Fibroblast of skin of scalp (primary cell): ENCODE data around the gene EFHD2. TPM values are rescaled to one million over a fixed set of nuclear protein-coding genes. Genes with fewer than 3 reads are reported as not detected.
A peak's percentile ranks its signal among the peaks of the same experiment; 100 is the strongest.
"Not testable (repeated sequence)": the region's sequence is repeated elsewhere in the genome, so short reads cannot be mapped to it uniquely, and the experiment has no call there.

Experiments
- DNase-seq: peaks from one replicate; pipeline ENCODE4 v3.0.0-alpha.2; 2013
- polyA plus RNA-seq, 2 experiments: library from polyadenylated mRNA; unstranded; fragments of 120-200 nt; gene quantifications; one replicate each; pipeline ENCODE4 v1.2.1, GENCODE V29; 2013; ENCODE audit not compliant: insufficient read length in 2 of 2

EFHD2 gene
- 21.7 TPM for polyA plus RNA-seq (2013, experiment 1 of 2; ENCODE audit: insufficient read length)
- polyA plus RNA-seq (2013, experiment 2 of 2; ENCODE audit: insufficient read length), result 20.8 TPM

DNA sequence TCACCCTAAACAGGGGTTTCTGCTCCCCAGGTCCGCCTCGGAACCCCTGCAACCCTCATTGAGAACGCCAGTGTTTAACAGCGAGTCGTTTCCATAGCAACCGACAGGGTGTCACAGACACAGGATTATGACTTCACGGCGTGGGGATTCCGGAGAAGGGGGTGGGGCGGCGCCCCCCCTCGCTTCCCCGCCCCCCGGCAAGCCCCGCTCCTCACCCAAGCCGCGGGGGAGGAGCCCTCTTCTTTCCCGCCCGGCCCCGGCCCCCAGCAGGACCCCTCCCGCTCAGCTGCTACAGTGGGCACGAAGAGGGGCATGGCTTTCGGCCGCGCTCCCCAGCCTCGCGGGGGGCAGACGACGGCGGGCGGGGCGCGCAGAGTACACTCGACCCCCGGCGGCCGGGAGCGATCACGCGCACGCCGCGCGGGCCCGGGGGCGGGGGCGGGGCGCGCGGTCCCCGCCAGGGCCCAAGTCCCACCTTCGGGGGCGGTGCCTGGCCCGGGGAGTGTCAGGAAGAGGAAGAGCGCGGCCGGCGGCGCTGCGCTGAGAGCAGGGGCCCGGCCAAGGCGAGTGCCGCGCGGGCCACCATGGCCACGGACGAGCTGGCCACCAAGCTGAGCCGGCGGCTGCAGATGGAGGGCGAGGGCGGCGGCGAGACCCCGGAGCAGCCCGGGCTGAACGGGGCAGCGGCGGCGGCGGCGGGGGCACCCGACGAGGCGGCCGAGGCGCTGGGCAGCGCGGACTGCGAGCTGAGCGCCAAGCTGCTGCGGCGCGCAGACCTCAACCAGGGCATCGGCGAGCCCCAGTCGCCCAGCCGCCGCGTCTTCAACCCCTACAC is at the start of gene EFHD2:
Gene EFHD2 (plus strand): TSS at position 501 of the 835 bp plus-strand sequence. CDS start 84 bp downstream, at position 585.
- peak; percentile 75 for DNase-seq

DNA sequence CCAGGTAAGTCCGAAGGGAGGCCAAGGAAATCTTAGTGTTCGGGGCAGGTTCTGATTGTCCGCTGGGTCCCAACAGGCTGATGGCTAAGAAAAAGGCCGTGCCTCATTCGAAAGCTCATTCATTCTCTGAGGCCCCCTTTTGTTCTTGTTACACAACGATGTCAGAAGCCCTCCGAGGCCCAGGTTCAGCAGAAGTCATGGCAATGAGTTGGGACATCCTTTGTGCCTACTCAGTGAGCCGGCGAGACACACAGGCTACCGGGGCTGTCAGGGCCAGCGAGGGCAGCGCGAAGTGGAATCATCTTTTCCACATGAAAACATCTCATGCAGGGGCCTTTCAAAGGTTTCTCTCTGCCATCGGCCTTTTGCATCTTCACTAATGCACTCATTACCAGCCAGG is 49.0 kb upstream of the EFHD2 start:
- DNase-seq, result no peak

DNA sequence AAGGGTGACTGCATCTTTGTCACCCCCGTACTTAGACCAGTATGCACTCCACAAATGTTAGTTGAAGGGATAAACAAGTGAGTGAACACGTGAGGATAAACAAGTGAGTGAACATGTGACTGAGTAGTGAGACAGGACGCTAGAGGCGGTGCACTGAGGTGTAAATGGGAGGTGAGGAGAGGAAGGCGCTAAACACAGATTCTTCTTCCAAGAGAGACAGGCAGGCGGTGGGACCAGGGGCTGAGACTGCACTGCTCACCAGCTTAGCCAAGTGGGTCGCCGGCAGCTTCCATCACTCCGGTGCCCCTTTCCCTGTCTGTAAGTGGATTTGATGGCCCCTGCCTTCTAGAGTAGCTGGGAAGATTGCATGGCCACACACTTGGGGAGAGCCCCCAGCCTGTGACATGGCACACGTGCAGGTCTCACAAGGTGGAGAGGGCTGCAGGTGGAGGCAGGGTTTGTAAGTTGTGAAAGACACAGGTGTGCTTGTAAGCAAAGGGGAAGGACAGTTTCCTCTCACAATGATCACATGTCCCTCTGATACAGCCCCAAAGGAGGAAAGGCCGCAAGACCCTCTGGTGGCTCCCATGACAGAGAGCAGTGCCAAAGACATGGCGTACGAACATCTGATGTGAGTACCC is 47.5 kb upstream of the EFHD2 start:
- DNase-seq, result no peak

GRCh38 chr1:15362737-15363128 is 47.0 kb upstream of the EFHD2 start:
- DNase-seq, result no peak

- no peak for DNase-seq
These were observed 44.9 kb upstream of the EFHD2 start for GRCh38 chr1:15364740-15365139.

- no peak for DNase-seq
These were observed 40.8 kb upstream of the EFHD2 start for GRCh38 chr1:15368888-15369287.

- DNase-seq, result no peak
These were observed 39.4 kb upstream of the EFHD2 start for GRCh38 chr1:15370268-15370667.

DNA sequence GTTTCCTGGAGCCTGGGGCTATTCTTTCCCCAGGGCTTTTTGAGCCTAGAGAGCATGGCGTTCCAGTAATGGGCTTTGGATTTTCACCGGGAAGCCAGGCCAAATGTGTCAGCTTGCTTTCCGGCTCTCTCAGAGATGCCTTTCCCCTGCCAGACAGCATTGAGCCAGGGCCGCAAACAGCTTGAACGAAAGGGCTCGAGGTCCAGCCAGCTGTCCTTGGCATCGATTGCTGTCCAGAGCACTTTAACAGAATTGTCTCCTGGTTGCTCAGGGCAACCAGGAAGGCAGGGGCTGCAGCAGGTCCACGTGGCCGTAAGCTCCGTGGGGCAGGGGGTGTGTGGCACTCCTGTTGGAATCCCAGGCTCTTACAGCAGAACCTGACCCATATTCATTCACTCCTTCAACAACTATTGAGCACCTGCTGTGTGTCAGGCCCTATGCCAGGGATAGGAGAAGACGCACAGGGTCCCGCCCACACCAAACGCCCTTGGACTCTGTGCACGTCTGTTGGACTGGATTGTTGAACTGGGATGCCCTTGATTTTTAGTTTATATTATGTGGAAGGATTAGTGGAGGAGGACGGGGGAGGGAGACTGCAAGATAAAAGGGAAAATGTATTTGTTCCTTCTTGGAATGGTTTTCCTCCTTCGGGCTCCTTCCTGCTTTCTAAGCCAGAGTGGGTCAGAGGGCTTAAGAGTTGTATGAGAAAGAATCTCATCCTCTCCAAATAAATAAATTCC is 38.7 kb upstream of the EFHD2 start:
- DNase-seq, result no peak

DNA sequence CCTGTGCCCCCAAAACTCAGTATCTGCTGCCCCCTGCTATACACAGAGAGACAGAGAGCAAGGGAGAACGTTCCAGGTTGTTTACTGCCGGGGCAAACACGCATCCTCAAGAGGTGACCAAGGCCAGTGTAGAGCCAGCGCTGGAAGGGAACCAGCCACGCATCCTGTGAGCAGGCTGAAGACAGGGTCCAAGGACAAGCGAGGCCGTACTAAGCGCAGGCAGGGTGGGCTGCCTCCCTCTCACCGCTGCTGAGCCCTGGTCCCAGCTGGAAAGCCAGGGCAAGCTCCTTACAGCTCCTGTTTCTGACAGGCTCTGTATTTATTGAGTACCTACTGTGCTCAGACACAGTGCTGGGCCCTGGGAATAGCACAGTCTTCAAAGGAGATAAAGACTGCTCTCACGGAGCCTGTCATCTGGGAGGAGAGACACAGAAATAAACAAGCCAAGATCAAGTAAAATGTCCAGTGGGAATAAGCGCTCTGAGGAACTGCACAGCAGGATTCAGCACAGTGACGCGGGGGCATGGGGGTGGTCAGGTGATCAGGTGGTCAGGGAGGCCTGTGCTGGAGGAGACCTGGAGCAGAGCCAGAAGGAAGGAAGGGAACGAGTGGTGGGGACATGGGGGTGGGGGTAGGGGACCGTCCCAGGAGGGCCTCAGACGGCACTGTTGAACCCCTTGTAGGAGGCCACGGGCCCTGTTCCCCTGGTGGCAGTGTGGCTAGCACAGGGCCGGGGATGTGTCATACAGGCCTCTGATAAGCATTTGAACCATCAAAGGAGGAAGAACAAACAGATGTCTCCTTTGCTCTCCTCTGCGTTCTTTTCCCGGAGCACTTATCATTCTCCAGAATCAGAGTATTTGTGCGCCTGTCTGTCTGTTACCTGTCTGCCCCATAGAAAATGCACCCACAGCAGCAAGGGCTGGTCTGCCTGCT is 37.8 kb upstream of the EFHD2 start:
- DNase-seq, result no peak

GRCh38 chr1:15378729-15379128 is 31.0 kb upstream of the EFHD2 start:
- no peak for DNase-seq

DNA sequence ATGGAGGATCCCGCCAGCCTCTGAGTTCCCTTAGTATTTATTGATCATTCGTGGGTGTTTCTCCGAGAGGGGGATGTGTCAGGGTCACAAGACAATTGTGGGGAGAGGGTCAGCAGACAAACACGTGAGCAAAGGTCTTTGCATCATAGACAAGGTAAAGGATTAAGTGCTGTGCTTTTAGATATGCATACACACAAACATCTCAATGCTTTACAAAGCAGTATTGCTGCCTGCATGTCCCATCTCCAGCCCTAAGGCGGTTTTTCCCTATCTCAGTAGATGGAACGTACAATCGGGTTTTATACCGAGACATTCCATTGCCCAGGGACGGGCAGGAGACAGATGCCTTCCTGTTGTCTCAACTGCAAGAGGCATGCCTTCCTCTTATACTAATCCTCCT is 30.5 kb upstream of the EFHD2 start:
- not testable (repeated sequence) for DNase-seq

DNA sequence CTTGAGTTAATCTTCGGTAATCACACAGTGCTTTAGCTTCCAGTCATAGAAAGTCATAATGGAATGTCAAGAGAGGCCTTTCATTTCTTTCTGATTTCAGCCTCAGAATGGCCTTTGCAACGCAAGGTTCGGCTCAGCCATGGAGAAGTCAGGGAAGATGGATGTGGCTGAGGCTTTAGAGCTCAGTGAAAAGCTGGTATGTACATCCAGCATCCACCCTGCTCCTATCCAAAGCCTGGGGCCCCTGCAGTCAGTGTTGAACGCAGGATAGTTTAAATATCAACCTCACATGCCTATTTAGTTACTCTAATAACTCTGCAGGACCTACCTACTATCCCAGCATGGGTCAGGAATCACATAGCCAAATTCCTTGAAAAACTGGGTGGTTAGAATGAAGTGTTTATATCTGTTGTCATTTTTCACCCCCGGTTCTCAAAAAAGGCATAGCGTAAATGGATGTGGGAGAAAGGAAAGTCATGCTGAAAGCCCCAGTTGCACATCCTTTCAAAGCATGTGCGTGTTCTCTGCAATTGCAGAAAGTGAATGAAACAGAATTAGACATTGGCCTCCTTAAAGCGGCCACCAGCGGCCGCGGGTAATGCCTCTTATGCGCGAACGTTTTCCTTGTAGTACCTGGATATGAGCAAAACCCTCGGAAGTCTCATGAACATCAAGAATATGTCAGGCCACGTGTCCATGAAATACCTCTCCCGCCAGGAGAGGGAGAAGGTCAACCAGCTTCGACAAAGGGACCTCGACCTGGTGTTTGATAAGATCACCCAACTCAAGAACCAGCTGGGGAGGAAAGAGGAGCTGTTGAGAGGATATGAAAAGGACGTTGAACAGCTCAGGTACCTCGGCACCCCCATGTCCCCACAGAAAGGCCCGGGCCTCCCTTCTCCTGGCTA is 28.8 kb upstream of the EFHD2 start:
- DNase-seq, result no peak

DNA sequence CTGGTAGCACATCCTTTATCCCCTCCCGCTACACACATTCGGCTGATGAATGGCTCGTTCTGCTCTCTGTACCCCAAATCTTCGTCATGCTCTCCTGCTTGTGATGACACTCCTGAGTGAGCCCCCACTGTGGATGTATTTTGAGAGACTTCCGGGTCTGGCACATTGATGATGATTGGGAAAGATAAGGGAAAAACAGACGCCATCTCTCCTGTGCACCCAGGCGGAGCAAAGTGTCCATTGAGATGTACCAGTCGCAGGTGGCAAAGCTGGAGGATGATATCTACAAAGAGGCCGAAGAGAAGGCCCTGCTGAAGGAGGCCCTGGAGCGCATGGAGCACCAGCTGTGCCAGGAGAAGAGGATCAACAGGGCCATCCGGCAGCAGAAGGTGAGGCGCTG is 27.9 kb upstream of the EFHD2 start:
- DNase-seq, result no peak

DNA sequence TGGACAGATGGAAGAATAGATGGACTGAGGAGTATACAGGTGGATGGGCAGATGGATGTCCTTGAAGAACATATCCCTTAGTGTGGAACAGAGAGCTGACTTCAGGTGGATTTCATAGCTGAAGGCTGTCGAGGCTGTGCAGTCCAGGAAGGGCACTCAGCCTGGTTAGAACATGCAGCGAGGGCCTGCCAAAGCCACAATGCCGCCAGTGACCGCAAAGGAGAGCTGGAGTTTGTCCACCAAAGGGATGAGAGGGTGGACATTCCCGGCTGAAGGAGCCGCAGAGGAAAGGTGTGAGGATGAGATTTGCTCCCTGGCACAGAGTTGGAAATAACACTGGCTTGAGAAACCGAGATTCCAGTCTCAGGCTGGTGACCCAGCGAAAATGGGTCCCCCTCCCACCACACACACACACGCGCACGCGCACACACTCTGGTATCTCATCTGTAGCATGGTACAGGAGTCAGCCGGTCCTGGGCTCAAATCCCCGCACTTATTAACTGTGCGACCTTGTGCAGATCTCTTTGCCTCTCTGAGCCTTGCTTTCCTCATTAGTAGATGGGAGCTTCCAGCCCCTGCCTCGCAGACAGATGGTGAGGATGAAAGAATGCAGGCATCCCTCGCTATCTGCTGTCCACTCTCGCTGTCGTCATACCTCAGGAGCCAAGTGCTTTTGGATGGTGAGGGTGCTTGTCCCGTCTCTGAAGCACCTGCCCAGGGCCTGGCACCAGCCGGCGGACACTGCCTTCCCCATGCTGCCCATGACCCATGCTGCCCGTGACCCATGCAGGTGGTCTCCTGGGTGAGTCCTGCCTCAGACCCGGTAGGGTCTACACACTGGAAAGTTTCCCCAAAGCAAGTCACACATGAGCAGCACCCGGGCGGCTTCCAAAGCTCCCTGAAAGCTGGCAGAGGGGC is 26.8 kb upstream of the EFHD2 start:
- DNase-seq, result no peak

- no peak for DNase-seq
These were observed 25.9 kb upstream of the EFHD2 start for GRCh38 chr1:15383810-15384209.

DNA sequence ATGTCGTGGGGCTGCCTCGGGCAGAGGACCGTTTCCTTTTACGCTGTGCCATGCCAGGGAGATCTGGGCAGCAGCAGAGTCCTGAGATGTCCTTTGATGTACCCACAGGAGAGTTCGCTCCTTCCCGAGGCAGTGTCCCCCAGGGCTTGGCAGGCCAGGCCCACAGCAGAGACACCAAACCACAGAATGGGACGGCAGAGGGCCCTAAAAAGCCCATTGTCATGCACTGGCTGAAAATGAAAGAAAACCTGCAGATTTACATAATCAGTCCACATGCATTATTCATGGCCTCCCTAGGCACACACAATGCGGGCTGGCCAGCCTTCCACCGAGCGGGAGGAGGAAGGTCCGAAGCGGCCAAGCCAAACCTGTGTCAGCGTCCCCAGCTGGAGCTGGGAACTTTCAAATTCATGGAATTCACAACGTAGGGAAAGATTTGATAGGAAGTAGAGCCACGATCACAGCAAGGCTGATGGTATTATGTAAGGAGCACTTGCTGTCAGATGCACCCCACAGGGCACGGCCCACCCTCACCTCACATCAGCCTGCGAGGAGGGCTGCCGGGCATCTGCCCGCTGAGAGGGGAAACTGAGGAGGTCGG is 25.3 kb upstream of the EFHD2 start:
- peak; percentile 11 for DNase-seq

GRCh38 chr1:15385420-15385819 is 24.3 kb upstream of the EFHD2 start:
- no peak for DNase-seq

DNA sequence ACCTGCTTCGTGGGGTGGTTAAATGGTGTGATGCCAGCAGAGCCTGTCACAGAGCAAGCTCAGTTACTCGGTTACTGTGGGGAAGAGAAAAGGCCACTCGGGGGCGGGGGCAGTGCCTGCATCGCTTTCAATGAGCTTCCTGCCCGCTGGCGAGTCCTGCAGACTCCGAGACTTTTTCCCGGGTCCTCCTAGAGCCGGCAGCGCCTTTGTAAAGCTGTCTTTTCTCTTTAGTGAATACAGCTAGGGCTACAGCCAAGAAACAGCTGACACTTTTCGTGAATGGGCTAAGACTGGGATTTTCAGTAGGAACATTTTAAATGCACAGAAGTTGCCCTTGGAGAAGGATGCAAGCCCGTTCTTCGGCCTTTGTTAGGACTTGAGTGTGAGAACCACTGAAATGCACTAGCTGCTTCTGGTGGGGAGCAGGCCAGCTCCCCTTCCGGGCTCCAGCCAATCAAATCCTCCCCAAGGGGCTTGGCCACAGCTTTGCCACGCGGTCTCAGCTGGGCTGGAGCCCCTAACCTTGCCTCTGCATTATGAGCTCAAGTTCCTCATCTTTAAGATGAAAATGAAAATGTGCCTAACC is 23.4 kb upstream of the EFHD2 start:
- no peak for DNase-seq
